Kidney glomerular epithelial cell (primary cell): ENCODE results near the gene GRHL3.

Experiments used
- DNase-seq: peaks from one replicate; lab custom pipeline; 2025; lab: John Stamatoyannopoulos, UW

Gene GRHL3

GRCh38 chr1:24403806-24404205, 84.6 kb downstream of the GRHL3 start:
- DNase-seq = no peak
